ENCODE data around the gene SPINK1. TPM values are rescaled to one million over a fixed set of nuclear protein-coding genes. Genes with fewer than 3 reads are reported as not detected.
"Not testable (repeated sequence)": the region's sequence is repeated elsewhere in the genome, so short reads cannot be mapped to it uniquely, and the experiment has no call there.

Gene SPINK1
- total RNA-seq, 3 donors from 2014 or later = 1.6 TPM; not detected in 2

DNA sequence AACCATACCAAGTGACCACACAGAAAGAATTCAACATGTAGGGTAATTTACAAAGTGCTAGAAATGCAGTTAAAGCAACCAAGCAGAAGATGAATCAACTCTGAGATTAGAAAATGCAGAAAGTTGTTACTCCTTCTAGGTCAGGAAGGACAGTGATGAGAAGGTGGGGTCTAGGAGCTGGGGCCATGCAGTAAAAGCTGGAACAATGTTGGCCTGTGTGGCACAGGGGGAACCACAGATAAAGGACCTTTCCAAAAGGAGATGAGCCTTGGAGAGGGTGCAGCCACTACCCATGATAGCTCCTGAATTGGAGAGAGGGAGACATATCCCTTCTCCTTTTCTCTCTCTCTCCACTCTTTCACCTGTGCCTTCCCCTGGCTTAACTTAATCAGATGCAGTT lies 44.7 kb upstream of the SPINK1 start:
- Histone ChIP-seq H3K9me3 (no peaks in the 10 kb centered on the region), H3K4me1 (no peaks in the 10 kb centered on the region), H3K4me3 (no peak overlapping the region), H3K36me3 (no peaks in the 10 kb centered on the region), H3K27me3 (no peaks in the 10 kb centered on the region), H3K27ac (no peak overlapping the region)
- TF ChIP-seq CTCF (IDR thresholded peaks at IDR 0.05) (no peak), POLR2AphosphoS5 (IDR thresholded peaks at IDR 0.05) (no peak), POLR2A (IDR thresholded peaks at IDR 0.05) (no peak)
- intact Hi-C loops (cut with DNase I; ENCODE audit: low total_unique reads) = no loop called here
- DNase-seq (ENCODE audit: low spot score in 2 of 2) = no peak

GRCh38 chr5:147874910-147875367 lies 43.5 kb upstream of the SPINK1 start:
- Histone ChIP-seq H3K36me3 (no peaks in the 10 kb centered on the region), H3K4me3 (no peak overlapping the region)
- TF ChIP-seq CTCF (IDR thresholded peaks at IDR 0.05) = no peak
- TF ChIP-seq POLR2A (IDR thresholded peaks at IDR 0.05) = no peak
- no peak for TF ChIP-seq POLR2AphosphoS5 (IDR thresholded peaks at IDR 0.05)

DNA sequence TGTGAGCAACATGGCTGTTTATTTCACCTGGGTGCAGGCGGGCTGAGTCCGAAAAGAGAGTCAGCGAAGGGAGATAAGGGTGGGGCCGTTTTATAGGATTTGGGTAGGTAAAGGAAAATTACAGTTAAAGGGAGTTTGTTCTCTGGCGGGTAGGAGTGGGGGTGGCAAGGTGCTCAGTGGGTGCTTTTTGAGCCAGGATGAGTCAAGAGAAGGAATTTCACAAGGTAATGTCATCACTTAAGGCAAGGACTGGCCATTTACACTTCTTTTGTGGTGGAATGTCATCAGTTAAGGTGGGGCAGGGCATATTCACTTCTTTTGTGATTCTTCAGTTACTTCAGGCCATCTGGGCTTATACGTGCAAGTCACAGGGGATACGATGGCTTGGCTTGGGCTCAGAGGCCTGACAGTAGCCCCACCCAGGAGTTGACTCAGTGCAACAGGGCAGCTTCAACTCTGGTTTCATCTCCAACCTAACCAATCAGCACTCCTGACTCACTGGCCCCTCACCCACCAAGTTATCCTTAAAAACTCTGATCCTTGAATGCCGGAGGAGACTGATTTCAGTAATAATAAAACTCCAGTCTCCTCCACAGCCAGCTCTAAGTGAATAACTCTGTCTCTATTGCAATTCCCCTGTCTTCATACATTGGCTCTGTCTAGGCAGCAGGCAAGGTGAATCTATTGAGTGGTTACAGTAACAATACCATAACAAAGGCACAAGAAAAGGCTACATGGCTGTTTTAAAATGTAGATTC lies 42.8 kb upstream of the SPINK1 start:
- DNase-seq (ENCODE audit: low spot score in 2 of 2); H3K4me3 ChIP-seq; H3K9me3 ChIP-seq; intact Hi-C loops (cut with DNase I; ENCODE audit: low total_unique reads); H3K4me1 ChIP-seq; H3K27ac ChIP-seq; H3K27me3 ChIP-seq; H3K36me3 ChIP-seq: not testable (repeated sequence)

More at GRCh38 chr5:147874910-147875367, 43.5 kb upstream of the SPINK1 start:
- Histone ChIP-seq H3K9me3 (no peaks in the 10 kb centered on the region), H3K27ac (no peak overlapping the region), H3K27me3 (no peaks in the 10 kb centered on the region), H3K4me1 (no peaks in the 10 kb centered on the region)
- intact Hi-C loops (cut with DNase I; ENCODE audit: low total_unique reads) = no loop called here
- no peak for DNase-seq (ENCODE audit: low spot score in 2 of 2)

DNA sequence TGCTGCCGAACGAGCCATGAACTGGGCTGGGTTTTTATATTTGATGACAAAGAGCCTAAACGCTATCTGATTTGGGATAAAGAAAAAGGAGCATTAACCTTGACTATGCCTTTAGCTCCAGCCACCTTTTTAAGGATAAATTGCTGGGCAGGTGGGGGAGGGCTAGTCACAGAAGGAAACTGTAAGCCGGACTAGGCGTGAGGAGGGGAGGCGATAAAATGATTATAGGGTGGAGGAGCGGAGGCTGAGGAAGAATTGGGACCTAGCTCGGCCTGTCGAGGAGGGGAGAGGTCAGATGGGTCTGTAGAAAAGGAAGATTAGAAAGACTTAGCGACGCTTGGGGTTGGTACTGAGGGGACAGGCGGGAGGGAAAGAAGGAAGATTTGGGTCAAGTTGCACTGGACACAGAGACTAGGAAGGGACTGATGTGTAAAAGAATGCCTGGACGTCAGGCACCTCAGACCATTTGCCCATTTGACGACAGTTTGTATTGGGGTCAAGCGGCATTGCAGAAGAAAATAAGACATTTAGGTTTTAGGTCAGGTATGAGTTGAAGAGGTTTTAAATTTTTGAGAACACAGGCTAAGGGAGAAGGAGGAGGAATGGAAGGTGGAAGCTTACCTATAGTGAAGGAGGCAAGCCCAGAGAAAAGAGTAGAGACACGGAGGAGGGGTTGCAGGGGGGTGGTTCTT lies 41.4 kb upstream of the SPINK1 start:
- H3K27me3 ChIP-seq; H3K27ac ChIP-seq; H3K4me1 ChIP-seq; DNase-seq (ENCODE audit: low spot score in 2 of 2); H3K9me3 ChIP-seq; H3K36me3 ChIP-seq; intact Hi-C loops (cut with DNase I; ENCODE audit: low total_unique reads); H3K4me3 ChIP-seq: not testable (repeated sequence)

GRCh38 chr5:147871980-147872549 lies 40.6 kb upstream of the SPINK1 start:
- H3K36me3 ChIP-seq; H3K4me1 ChIP-seq; H3K27ac ChIP-seq; DNase-seq (ENCODE audit: low spot score in 2 of 2); H3K4me3 ChIP-seq; intact Hi-C loops (cut with DNase I; ENCODE audit: low total_unique reads); H3K9me3 ChIP-seq; H3K27me3 ChIP-seq: not testable (repeated sequence)

DNA sequence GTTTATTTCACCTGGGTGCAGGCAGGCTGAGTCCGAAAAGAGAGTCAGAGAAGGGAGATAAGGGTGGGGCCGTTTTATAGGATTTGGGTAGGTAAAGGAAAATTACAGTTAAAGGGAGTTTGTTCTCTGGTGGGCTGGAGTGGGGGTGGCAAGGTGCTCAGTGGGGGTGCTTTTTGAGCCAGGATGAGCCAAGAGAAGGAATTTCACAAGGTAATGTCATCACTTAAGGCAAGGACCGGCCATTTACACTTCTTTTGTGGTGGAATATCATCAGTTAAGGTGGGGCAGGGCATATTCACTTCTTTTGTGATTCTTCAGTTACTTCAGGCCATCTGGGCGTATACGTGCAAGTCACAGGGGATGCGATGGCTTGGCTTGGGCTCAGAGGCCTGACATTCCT lies 38.4 kb upstream of the SPINK1 start:
- DNase-seq (ENCODE audit: low spot score in 2 of 2); intact Hi-C loops (cut with DNase I; ENCODE audit: low total_unique reads); H3K27me3 ChIP-seq; H3K27ac ChIP-seq; H3K4me1 ChIP-seq; H3K4me3 ChIP-seq; H3K9me3 ChIP-seq; H3K36me3 ChIP-seq: not testable (repeated sequence)

DNA sequence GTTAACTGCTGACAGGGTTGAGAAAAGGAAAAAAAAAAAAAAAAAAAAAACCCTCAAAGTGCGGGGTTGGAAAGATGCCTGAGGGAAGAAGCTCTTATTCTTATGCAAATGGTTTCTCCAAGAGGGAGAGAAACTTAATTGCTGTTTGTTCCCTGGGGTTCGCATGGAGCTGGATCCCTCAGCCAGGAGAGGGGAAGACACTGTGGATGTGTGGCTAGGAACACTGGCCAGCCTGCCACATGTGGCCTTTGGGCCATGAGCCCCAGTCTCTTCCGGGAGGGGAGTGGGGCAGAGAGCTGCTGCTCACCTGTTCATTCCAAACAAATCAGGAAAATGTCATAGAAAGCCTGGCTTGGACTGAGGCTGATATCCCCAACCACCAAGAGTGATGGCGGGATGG lies 37.6 kb upstream of the SPINK1 start:
- H3K9me3 ChIP-seq = no peaks in the 10 kb centered on the region
- H3K4me1 ChIP-seq = no peaks in the 10 kb centered on the region
- intact Hi-C loops (cut with DNase I; ENCODE audit: low total_unique reads) = no loop called here
- no peak for DNase-seq (ENCODE audit: low spot score in 2 of 2)
- H3K36me3 ChIP-seq = no peaks in the 10 kb centered on the region
- H3K4me3 ChIP-seq = no peak overlapping the region
- H3K27me3 ChIP-seq = no peaks in the 10 kb centered on the region
- no peak overlapping the region for H3K27ac ChIP-seq
- TF ChIP-seq POLR2A (IDR thresholded peaks at IDR 0.05) (no peak), POLR2AphosphoS5 (IDR thresholded peaks at IDR 0.05) (no peak), CTCF (IDR thresholded peaks at IDR 0.05) (no peak)
